HG03558 (cell line): ENCODE measurements around the gene FSTL3.

Source experiments
- ATAC-seq: cut with Tn5 transposase; IDR thresholded peaks from one replicate; pipeline ENCODE4 v1.9.1; 2021; ENCODE audit warnings: moderate number of reproducible peaks; ENCODE audit not compliant: unreplicated experiment; ENCODE audit errors: extremely low read depth

FSTL3 gene

GRCh38 chr19:644789-645188 is 31.4 kb upstream of the FSTL3 start:
- no peak for ATAC-seq

- ATAC-seq, result no peak
Observed at GRCh38 chr19:645912-646778, 30.0 kb upstream of the FSTL3 start.

- ATAC-seq, result no peak
Observed at GRCh38 chr19:646779-647565, 29.2 kb upstream of the FSTL3 start.

GRCh38 chr19:647566-648284 is 28.5 kb upstream of the FSTL3 start:
- no peak for ATAC-seq

GRCh38 chr19:648305-648704 is 27.9 kb upstream of the FSTL3 start:
- no peak for ATAC-seq

- ATAC-seq, result no peak
Observed at GRCh38 chr19:648904-649801, 27.0 kb upstream of the FSTL3 start.

- no peak for ATAC-seq
Observed at GRCh38 chr19:650121-650520, 26.1 kb upstream of the FSTL3 start.

- no peak for ATAC-seq
Observed at GRCh38 chr19:651114-651818, 24.9 kb upstream of the FSTL3 start.

GRCh38 chr19:651991-652390 is 24.2 kb upstream of the FSTL3 start:
- no peak for ATAC-seq

GRCh38 chr19:652467-653389 is 23.5 kb upstream of the FSTL3 start:
- ATAC-seq, result no peak

GRCh38 chr19:653425-653824 is 22.8 kb upstream of the FSTL3 start:
- no peak for ATAC-seq

GRCh38 chr19:655691-656090 is 20.5 kb upstream of the FSTL3 start:
- ATAC-seq, result no peak

- no peak for ATAC-seq
Observed at GRCh38 chr19:656751-657559, 19.2 kb upstream of the FSTL3 start.

GRCh38 chr19:657611-658010 is 18.6 kb upstream of the FSTL3 start:
- ATAC-seq, result no peak

- ATAC-seq, result no peak
Observed at GRCh38 chr19:658059-658839, 17.9 kb upstream of the FSTL3 start.

- ATAC-seq, result no peak
Observed at GRCh38 chr19:658916-659839, 17.0 kb upstream of the FSTL3 start.
